Loucy (cell line): ENCODE measurements around the gene HAP1.
A peak's percentile ranks its signal among the peaks of the same experiment; 100 is the strongest.

ENCODE experiments used
- H2AFZ ChIP-seq: fragments of 200-600 bp; sonication (generic); 2 replicates; pipeline ENCODE4 v1.6.0; 2016; ENCODE audit warnings: antibody characterized with exemption, mild to moderate bottlenecking, low read length, moderate library complexity
- H3F3A ChIP-seq: fragments of 200-600 bp; 2 replicates; pipeline ENCODE4 v1.6.0; 2016; ENCODE audit warnings: antibody characterized with exemption, low read depth, mild to moderate bottlenecking
- H3K27me3 ChIP-seq: fragments of 200-600 bp; sonication (generic); 2 replicates; pipeline ENCODE4 v1.6.1; 2014; ENCODE audit warnings: low read length, mild to moderate bottlenecking; ENCODE audit not compliant: insufficient read depth, poor library complexity, severe bottlenecking
- H3K36me3 ChIP-seq: fragments of 200-600 bp; sonication (generic); 2 replicates; pipeline ENCODE4 v1.6.1; 2016; ENCODE audit warnings: low read length; ENCODE audit not compliant: insufficient read depth
- H3K4me1 ChIP-seq: fragments of 200-600 bp; sonication (generic); 2 replicates; pipeline ENCODE4 v1.5.1; 2014; ENCODE audit warnings: low read length, mild to moderate bottlenecking; ENCODE audit not compliant: insufficient read depth, poor library complexity, severe bottlenecking
- H3K4me2 ChIP-seq: fragments of 200-600 bp; sonication (generic); 2 replicates; pipeline ENCODE4 v1.6.0; 2014; ENCODE audit warnings: antibody characterized with exemption, low read length, low read depth, mild to moderate bottlenecking; ENCODE audit not compliant: poor library complexity, severe bottlenecking
- H3K4me3 ChIP-seq: fragments of 200-600 bp; sonication (generic); 2 replicates; pipeline ENCODE4 v1.5.1; 2014; ENCODE audit warnings: low read length, mild to moderate bottlenecking, mixed read lengths; ENCODE audit not compliant: poor library complexity, severe bottlenecking
- H3K79me2 ChIP-seq: fragments of 200-600 bp; sonication (generic); 2 replicates; pipeline ENCODE4 v1.6.1; 2014; ENCODE audit warnings: low read length; ENCODE audit not compliant: insufficient read depth
- H3K9ac ChIP-seq: fragments of 200-600 bp; sonication (generic); 2 replicates; pipeline ENCODE4 v1.6.0; 2014; ENCODE audit warnings: mild to moderate bottlenecking, low read depth, low read length, moderate library complexity; ENCODE audit not compliant: poor library complexity, severe bottlenecking
- H3K9me2 ChIP-seq: fragments of 200-600 bp; sonication (generic); replicated peaks from 2 replicates; pipeline ENCODE4 v1.6.1; 2016; ENCODE audit warnings: low read depth, low read length, mixed read lengths
- H3K9me3 ChIP-seq: fragments of 200-600 bp; sonication (generic); 2 replicates; pipeline ENCODE4 v1.6.1; 2014; ENCODE audit warnings: mild to moderate bottlenecking, antibody characterized with exemption, low read length, low read depth; ENCODE audit not compliant: insufficient read depth
- H4K20me1 ChIP-seq: fragments of 200-600 bp; sonication (generic); 2 replicates; pipeline ENCODE4 v1.6.0; 2014; ENCODE audit warnings: antibody characterized with exemption, low read length, mild to moderate bottlenecking; ENCODE audit not compliant: insufficient read depth, poor library complexity, severe bottlenecking
- CTCF ChIP-seq: fragments of 200-600 bp; sonication (generic); conservative IDR thresholded peaks from 2 replicates; pipeline ENCODE4 v1.5.1; 2014; ENCODE audit warnings: mild to moderate bottlenecking, antibody characterized with exemption, low read length
- EZH2phosphoT487 ChIP-seq: fragments of 200-600 bp; IDR thresholded peaks from 2 replicates; pipeline ENCODE4 v1.6.1; 2018; ENCODE audit warnings: antibody characterized with exemption, mild to moderate bottlenecking, moderate library complexity, borderline replicate concordance

The HAP1 gene

GRCh38 chr17:41734949-41735313, 488 bp upstream of the HAP1 start:
- Histone ChIP-seq H3K9me2 (no peaks in the 10 kb centered on the region), H3K4me2 (no peak overlapping the region), H4K20me1 (no peaks in the 10 kb centered on the region), H3K4me1 (peaks cover 8% of the 10 kb centered on the region), H3F3A (no peaks in the 10 kb centered on the region), H3K27me3 (no peaks in the 10 kb centered on the region), H2AFZ (no peak overlapping the region), H3K9me3 (no peaks in the 10 kb centered on the region), H3K4me3 (no peak overlapping the region), H3K36me3 (no peaks in the 10 kb centered on the region), H3K9ac (no peak overlapping the region), H3K79me2 (no peaks in the 10 kb centered on the region)
- no peak for TF ChIP-seq EZH2phosphoT487

- TF ChIP-seq EZH2phosphoT487 (no peak), CTCF (no peak)
- Histone ChIP-seq H3K9me2 (no peaks in the 10 kb centered on the region), H4K20me1 (no peaks in the 10 kb centered on the region), H3K4me1 (peaks cover 8% of the 10 kb centered on the region), H3F3A (no peaks in the 10 kb centered on the region), H3K4me2 (no peak overlapping the region), H3K9me3 (no peaks in the 10 kb centered on the region), H3K79me2 (no peaks in the 10 kb centered on the region), H3K27me3 (no peaks in the 10 kb centered on the region), H2AFZ (no peak overlapping the region), H3K36me3 (no peaks in the 10 kb centered on the region), H3K4me3 (no peak overlapping the region), H3K9ac (no peak overlapping the region)
These were observed 900 bp downstream of the HAP1 start for GRCh38 chr17:41733348-41734138.

- TF ChIP-seq EZH2phosphoT487 (no peak), CTCF (no peak)
- H3K36me3 ChIP-seq, result no peaks in the 10 kb centered on the region
- H3K4me3 ChIP-seq, result no peak overlapping the region
- H3K79me2 ChIP-seq, result no peaks in the 10 kb centered on the region
- no peaks in the 10 kb centered on the region for H3K9me3 ChIP-seq
- H3K9ac ChIP-seq, result no peak overlapping the region
- no peaks in the 10 kb centered on the region for H3K27me3 ChIP-seq
- H3K4me1 ChIP-seq, result peaks cover 4% of the 10 kb centered on the region
- no peaks in the 10 kb centered on the region for H3F3A ChIP-seq
- peak overlapping the region; percentile 55; the same call in 1 of the 2 replicates for H2AFZ ChIP-seq
- no peak overlapping the region for H3K4me2 ChIP-seq
- H4K20me1 ChIP-seq, result no peaks in the 10 kb centered on the region
- no peaks in the 10 kb centered on the region for H3K9me2 ChIP-seq
These were observed 2.6 kb downstream of the HAP1 start for GRCh38 chr17:41731836-41732235.

- no peaks in the 10 kb centered on the region for H3K9me2 ChIP-seq
- H4K20me1 ChIP-seq, result no peaks in the 10 kb centered on the region
- H3K79me2 ChIP-seq, result no peaks in the 10 kb centered on the region
- no peak overlapping the region for H2AFZ ChIP-seq
- no peak for TF ChIP-seq EZH2phosphoT487
- no peak for TF ChIP-seq CTCF
- H3F3A ChIP-seq, result no peaks in the 10 kb centered on the region
- H3K9me3 ChIP-seq, result no peaks in the 10 kb centered on the region
- no peak overlapping the region for H3K4me3 ChIP-seq
- H3K4me1 ChIP-seq, result peaks cover 4% of the 10 kb centered on the region
- H3K27me3 ChIP-seq, result no peaks in the 10 kb centered on the region
- H3K9ac ChIP-seq, result no peak overlapping the region
- H3K36me3 ChIP-seq, result no peaks in the 10 kb centered on the region
- no peak overlapping the region for H3K4me2 ChIP-seq
These were observed 4.0 kb downstream of the HAP1 start for GRCh38 chr17:41730479-41730878.
